IMR-90 (cell line): ENCODE results near the gene PSKH1.

Source experiments
- CEBPB ChIP-seq: IDR thresholded peaks from 2 replicates; pipeline ENCODE4 v1.6.1; 2012; ENCODE audit warnings: low read depth, low read length, improper control_type of control experiment
- FOS ChIP-seq: fragments of 150-350 bp; IDR thresholded peaks from 2 replicates; pipeline ENCODE4 v1.6.1; 2016; ENCODE audit warnings: low read depth, low read length
- MAZ ChIP-seq: IDR thresholded peaks from 2 replicates; pipeline ENCODE4 v1.6.1; 2012; ENCODE audit warnings: low read depth, mild to moderate bottlenecking, low read length, improper control_type of control experiment, moderate library complexity, borderline replicate concordance
- NFE2L2 ChIP-seq: fragments of 150-350 bp; IDR thresholded peaks from 2 replicates; pipeline ENCODE4 v1.6.1; 2016; ENCODE audit warnings: low read depth, mild to moderate bottlenecking, low read length
- POLR2A ChIP-seq: IDR thresholded peaks from 2 replicates; pipeline ENCODE4 v1.6.1; 2012; ENCODE audit warnings: mild to moderate bottlenecking, low read depth, low read length
- TF ChIP-seq, protein P1 (sequence below): conservative IDR thresholded peaks from 2 replicates; pipeline ENCODE4 v1.5.1; 2012; ENCODE audit warnings: mild to moderate bottlenecking, low read depth, low read length, improper control_type of control experiment

- TF ChIP-seq NFE2L2 = no peak
- no peak for TF ChIP-seq POLR2A
- no peak for TF ChIP-seq CEBPB
- TF ChIP-seq, protein P1, sequence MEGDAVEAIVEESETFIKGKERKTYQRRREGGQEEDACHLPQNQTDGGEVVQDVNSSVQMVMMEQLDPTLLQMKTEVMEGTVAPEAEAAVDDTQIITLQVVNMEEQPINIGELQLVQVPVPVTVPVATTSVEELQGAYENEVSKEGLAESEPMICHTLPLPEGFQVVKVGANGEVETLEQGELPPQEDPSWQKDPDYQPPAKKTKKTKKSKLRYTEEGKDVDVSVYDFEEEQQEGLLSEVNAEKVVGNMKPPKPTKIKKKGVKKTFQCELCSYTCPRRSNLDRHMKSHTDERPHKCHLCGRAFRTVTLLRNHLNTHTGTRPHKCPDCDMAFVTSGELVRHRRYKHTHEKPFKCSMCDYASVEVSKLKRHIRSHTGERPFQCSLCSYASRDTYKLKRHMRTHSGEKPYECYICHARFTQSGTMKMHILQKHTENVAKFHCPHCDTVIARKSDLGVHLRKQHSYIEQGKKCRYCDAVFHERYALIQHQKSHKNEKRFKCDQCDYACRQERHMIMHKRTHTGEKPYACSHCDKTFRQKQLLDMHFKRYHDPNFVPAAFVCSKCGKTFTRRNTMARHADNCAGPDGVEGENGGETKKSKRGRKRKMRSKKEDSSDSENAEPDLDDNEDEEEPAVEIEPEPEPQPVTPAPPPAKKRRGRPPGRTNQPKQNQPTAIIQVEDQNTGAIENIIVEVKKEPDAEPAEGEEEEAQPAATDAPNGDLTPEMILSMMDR = no peak
- TF ChIP-seq FOS = no peak
- TF ChIP-seq MAZ = no peak
Observed at GRCh38 chr16:67949645-67950044, 56.6 kb downstream of the PSKH1 start.
